Measurements from ENCODE around the gene CD46. TPM values are rescaled to one million over a fixed set of nuclear protein-coding genes. Genes with fewer than 3 reads are reported as not detected.

CD46 gene
- total and polyA plus RNA-seq, 10 donors = 63.4 to 218 (median 185) TPM

GRCh38 chr1:207818971-207819451 lies 67.2 kb downstream of the CD46 start:
- DNase-seq = no peak
- Histone ChIP-seq H3K4me3 (peak overlapping the region in 1 of 8 donors; percentile 86), H3K27me3 (replicated peaks in 1 of 7) (no peaks in the 10 kb centered on the region), H3K4me1 (peaks cover 59 to 98% (median 94%) of the 10 kb centered on the region in 6 donors), H3K9me3 (no peaks in the 10 kb centered on the region), H3K27ac (peak overlapping the region in 1 of 8 donors; percentile 98), H3K36me3 (peaks cover 6 to 82% (median 49%) of the 10 kb centered on the region in 6 donors)
- 77 to 95% (median 88%) methylated on average over 18 of the region's 18 CpGs for WGBS, 5 donors
- TF ChIP-seq POLR2A (IDR thresholded peaks at IDR 0.05) (no peak), POLR2AphosphoS5 (IDR thresholded peaks at IDR 0.05) (peak in 2 of 3 donors; percentile 23 to 33)
- intact Hi-C loops (cut with DNase I; ENCODE audit: low total_unique reads) = no loop called here

- no peaks in the 10 kb centered on the region for H3K9me3 ChIP-seq
- TF ChIP-seq POLR2AphosphoS5 (IDR thresholded peaks at IDR 0.05) (peak in 1 of 3 donors; percentile 41), POLR2A (IDR thresholded peaks at IDR 0.05) (no peak)
- H3K36me3 ChIP-seq = peaks cover 6 to 64% (median 31%) of the 10 kb centered on the region in 6 donors
- H3K27me3 ChIP-seq (replicated peaks in 1 of 7) = no peaks in the 10 kb centered on the region
- WGBS, 5 donors = 88 to 96% (median 90%) methylated on average over 22 of the region's 22 CpGs
- intact Hi-C loops (cut with DNase I; ENCODE audit: low total_unique reads) = no loop called here
- peaks cover 66 to 98% (median 94%) of the 10 kb centered on the region in 6 donors for H3K4me1 ChIP-seq
- H3K4me3 ChIP-seq = peak overlapping the region; percentile 48 to 86 (median 60)
- no peak for DNase-seq
- H3K27ac ChIP-seq = peak overlapping the region in 5 of 8 donors; percentile 18 to 98 (median 96)
Measured at GRCh38 chr1:207820568-207821463, 69.0 kb downstream of the CD46 start.

DNA sequence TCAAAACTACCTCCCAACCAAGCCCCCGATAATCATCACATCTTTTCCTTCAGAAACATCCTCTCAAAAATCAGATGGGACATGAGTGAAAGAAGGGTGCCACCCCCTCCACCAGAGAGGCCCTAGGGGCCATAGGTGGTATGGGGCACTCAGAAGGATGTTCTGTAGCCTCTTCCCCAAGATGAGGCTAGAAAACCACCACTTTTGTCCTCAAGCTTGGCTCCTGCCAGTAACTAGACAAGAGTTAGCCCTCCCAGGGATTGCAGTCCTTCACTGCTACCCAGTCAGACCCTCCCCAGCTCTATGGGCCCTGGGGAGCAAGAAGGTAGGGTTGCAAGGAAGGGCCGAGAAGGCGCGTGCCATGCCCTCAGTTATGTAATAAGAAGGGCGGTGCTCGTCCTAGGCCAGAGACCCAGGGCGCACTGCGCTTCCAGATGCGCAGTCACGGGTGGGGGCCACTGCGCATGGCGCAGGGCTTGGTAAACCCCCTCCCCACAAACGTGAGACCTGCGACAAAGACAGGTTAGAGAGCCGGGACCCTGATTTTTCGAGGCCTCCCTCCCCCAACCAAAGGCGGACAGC lies 69.7 kb downstream of the CD46 start:
- H3K27ac ChIP-seq = peak overlapping the region in 7 of 8 donors; percentile 94 to 98 (median 96)
- TF ChIP-seq POLR2AphosphoS5 (IDR thresholded peaks at IDR 0.05) = peak in 2 of 3 donors; percentile 10 to 52
- TF ChIP-seq, protein P1, sequence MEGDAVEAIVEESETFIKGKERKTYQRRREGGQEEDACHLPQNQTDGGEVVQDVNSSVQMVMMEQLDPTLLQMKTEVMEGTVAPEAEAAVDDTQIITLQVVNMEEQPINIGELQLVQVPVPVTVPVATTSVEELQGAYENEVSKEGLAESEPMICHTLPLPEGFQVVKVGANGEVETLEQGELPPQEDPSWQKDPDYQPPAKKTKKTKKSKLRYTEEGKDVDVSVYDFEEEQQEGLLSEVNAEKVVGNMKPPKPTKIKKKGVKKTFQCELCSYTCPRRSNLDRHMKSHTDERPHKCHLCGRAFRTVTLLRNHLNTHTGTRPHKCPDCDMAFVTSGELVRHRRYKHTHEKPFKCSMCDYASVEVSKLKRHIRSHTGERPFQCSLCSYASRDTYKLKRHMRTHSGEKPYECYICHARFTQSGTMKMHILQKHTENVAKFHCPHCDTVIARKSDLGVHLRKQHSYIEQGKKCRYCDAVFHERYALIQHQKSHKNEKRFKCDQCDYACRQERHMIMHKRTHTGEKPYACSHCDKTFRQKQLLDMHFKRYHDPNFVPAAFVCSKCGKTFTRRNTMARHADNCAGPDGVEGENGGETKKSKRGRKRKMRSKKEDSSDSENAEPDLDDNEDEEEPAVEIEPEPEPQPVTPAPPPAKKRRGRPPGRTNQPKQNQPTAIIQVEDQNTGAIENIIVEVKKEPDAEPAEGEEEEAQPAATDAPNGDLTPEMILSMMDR (IDR thresholded peaks at IDR 0.05 in 8 of 11, conservative IDR thresholded peaks at IDR 0.05 in 3 of 11) = no peak
- no peak for DNase-seq
- H3K4me1 ChIP-seq = peaks cover 67 to 98% (median 95%) of the 10 kb centered on the region in 6 donors
- 86 to 98% (median 93%) methylated on average over 17 of the region's 17 CpGs for WGBS, 5 donors
- H3K9me3 ChIP-seq = no peaks in the 10 kb centered on the region
- H3K27me3 ChIP-seq (replicated peaks in 1 of 7) = no peaks in the 10 kb centered on the region
- intact Hi-C loops (cut with DNase I; ENCODE audit: low total_unique reads) = no loop called here
- peak overlapping the region; percentile 48 to 86 (median 60) for H3K4me3 ChIP-seq
- H3K36me3 ChIP-seq = peaks cover 6 to 56% (median 26%) of the 10 kb centered on the region in 6 donors

GRCh38 chr1:207822124-207822601 lies 70.3 kb downstream of the CD46 start:
- Histone ChIP-seq H3K27ac (peak overlapping the region; percentile 94 to 98 (median 96)), H3K36me3 (peaks cover 2 to 50% (median 20%) of the 10 kb centered on the region in 6 donors), H3K9me3 (no peaks in the 10 kb centered on the region), H3K4me3 (peak overlapping the region; percentile 48 to 86 (median 60)), H3K27me3 (replicated peaks in 1 of 7) (no peaks in the 10 kb centered on the region), H3K4me1 (peaks cover 68 to 98% (median 95%) of the 10 kb centered on the region in 6 donors)
- DNase-seq = peak; percentile 87
- TF ChIP-seq, protein P1 (IDR thresholded peaks at IDR 0.05 in 8 of 11, conservative IDR thresholded peaks at IDR 0.05 in 3 of 11) = no peak
- TF ChIP-seq POLR2AphosphoS5 (IDR thresholded peaks at IDR 0.05) = peak in 2 of 3 donors; percentile 59 to 80
- TF ChIP-seq POLR2A (IDR thresholded peaks at IDR 0.05) = peak in 1 of 3 donors; percentile 35
- 70 to 85% (median 74%) methylated on average over 6 to 8 of the region's 8 CpGs for WGBS, 5 donors
- intact Hi-C loops (cut with DNase I; ENCODE audit: low total_unique reads) = no loop called here
